ENCODE measurements around the gene DPP9.

- TF ChIP-seq CTCF (conservative IDR thresholded peaks at IDR 0.05; ENCODE audit: low read depth, low read length) (no peak), USF2 (IDR thresholded peaks at IDR 0.05; ENCODE audit: low read depth, low read length) (no peak), CEBPB (IDR thresholded peaks at IDR 0.05; ENCODE audit: low read depth, low read length) (no peak), POLR2A (IDR thresholded peaks at IDR 0.05; ENCODE audit: low read depth, low read length) (no peak), ELK1 (IDR thresholded peaks at IDR 0.05; ENCODE audit: borderline replicate concordance, low read depth, low read length) (no peak), MAFK (IDR thresholded peaks at IDR 0.05; ENCODE audit: low read depth, low read length) (no peak), MAZ (IDR thresholded peaks at IDR 0.05; ENCODE audit: borderline replicate concordance, low read depth, low read length) (no peak), RFX5 (IDR thresholded peaks at IDR 0.05; ENCODE audit: low read depth, low read length) (no peak), MXI1 (IDR thresholded peaks at IDR 0.05; ENCODE audit: borderline replicate concordance, low read depth, low read length) (no peak), SMC3 (IDR thresholded peaks at IDR 0.05; ENCODE audit: low read depth, low read length) (no peak), RAD21 (IDR thresholded peaks at IDR 0.05; ENCODE audit: low read length) (no peak), RCOR1 (IDR thresholded peaks at IDR 0.05; ENCODE audit: insufficient replicate concordance, low read length) (no peak), BHLHE40 (IDR thresholded peaks at IDR 0.05; ENCODE audit: low read depth, low read length) (no peak)
Observed at GRCh38 chr19:4715529-4716221, 8.0 kb downstream of the DPP9 start.

Measured in IMR-90 (cell line).